Tibial artery (tissue), 4 donors: ENCODE data around the gene TXNIP.
A peak's percentile ranks its signal among the peaks of the same experiment; 100 is the strongest.

ENCODE experiments used
- DNase-seq, 2 donors: peaks; one replicate each; pipeline ENCODE4 v3.0.0-alpha.2; 2019
- H3K27ac ChIP-seq, 2 donors: fragments of 200-600 bp; sonication (generic) in 1 of 2; 1 replicate in 1 of 2; 2 replicates in 1 of 2; pipeline ENCODE4 v1.5.1; 2018 to 2019; ENCODE audit warnings: mild to moderate bottlenecking in 1 of 2
- H3K27me3 ChIP-seq, 2 donors: fragments of 200-600 bp; sonication (generic) in 1 of 2; one replicate each; pipeline versions ENCODE4 v1.5.1 to v1.6.0; 2016 to 2019
- H3K36me3 ChIP-seq, 3 donors: fragments of 200-600 bp; sonication (generic) in 2 of 3; one replicate each; pipeline ENCODE4 v1.5.1; 2016 to 2019; ENCODE audit warnings: mild to moderate bottlenecking in 2 of 3
- H3K4me1 ChIP-seq, 4 donors: fragments of 200-600 bp; sonication (generic) in 2 of 4; 1 replicate in 3 of 4; 2 replicates in 1 of 4; pipeline ENCODE4 v1.5.1; 2016 to 2019
- H3K4me3 ChIP-seq, 2 donors: fragments of 200-600 bp; sonication (generic) in 1 of 2; 1 replicate in 1 of 2; 2 replicates in 1 of 2; pipeline ENCODE4 v1.5.1; 2018 to 2019; ENCODE audit warnings: mild to moderate bottlenecking in 2 of 2
- H3K9me3 ChIP-seq, 3 donors: fragments of 200-600 bp; sonication (generic) in 1 of 3; one replicate each; pipeline ENCODE4 v1.5.1; 2016 to 2019
- intact Hi-C: fragments of 100-400 bp; cut with DNase I; formaldehyde crosslinking; loops from one replicate; pipeline ENCODE4 v1.15.0; 2023; ENCODE audit warnings: low total_unique reads
- TF ChIP-seq, protein P1 (sequence below), 2 experiments: fragments of 200-600 bp in 1 of 2; fragments of 450-650 bp in 1 of 2; IDR thresholded peaks; one replicate each; pipeline ENCODE4 v1.5.1; 2017 to 2019; ENCODE audit warnings: antibody characterized with exemption in 2 of 2, mild to moderate bottlenecking in 1 of 2, moderate library complexity in 1 of 2

The TXNIP gene

DNA sequence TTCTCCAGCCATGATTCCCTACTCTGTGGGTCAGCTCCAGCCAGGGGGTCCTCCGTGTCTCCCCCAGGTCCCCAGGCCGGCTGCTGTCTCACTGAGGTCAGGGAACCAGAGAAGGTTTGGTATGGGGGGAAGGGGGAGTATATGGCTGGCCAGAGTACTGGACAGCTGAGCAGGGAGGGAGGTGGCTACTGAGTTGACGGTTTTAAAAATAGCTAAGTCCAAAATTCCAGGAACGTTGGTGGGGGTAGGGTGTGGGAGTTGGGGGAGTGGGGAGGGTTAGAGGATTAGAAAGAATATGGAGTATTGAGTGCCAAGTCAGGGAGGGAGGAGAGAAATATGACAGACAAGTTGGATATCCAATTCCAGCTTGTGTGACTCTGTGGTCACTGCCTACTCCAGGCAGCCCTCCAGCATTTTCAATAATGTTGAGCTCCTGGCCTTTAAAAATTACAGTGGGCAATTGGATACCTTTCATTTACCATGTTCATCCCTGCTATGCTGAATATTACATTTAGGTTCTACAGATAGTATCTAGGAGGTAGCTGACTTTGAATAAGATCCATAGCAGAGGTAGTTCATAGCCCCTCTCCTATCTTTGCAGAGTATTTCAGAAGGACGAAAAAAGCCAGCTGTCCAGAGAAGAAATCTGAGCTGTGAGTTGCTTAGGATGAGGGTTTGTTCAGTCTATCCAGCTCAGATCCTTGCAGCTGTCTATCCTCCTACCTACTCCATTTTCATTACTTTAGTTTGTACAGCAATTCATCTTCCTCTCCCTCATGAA lies 25.4 kb upstream of the TXNIP start, which contains the start of gene HJV:
HJV (minus strand) TSS at position 114 of the 781 bp plus-strand sequence. CDS start 1,504 bp downstream, outside the sequence.
- intact Hi-C loops = no loop called here
- Histone ChIP-seq H3K36me3 (no peaks in the 10 kb centered on the region), H3K27ac (no peak within 1 kb of the TSS), H3K4me3 (no peak within 1 kb of the TSS), H3K27me3 (peaks cover 0 to 42% of the 10 kb centered on the region in 2 donors), H3K9me3 (no peaks in the 10 kb centered on the region), H3K4me1 (peaks cover 0 to 16% (median 8%) of the 10 kb centered on the region in 4 donors)
- TF ChIP-seq, protein P1, sequence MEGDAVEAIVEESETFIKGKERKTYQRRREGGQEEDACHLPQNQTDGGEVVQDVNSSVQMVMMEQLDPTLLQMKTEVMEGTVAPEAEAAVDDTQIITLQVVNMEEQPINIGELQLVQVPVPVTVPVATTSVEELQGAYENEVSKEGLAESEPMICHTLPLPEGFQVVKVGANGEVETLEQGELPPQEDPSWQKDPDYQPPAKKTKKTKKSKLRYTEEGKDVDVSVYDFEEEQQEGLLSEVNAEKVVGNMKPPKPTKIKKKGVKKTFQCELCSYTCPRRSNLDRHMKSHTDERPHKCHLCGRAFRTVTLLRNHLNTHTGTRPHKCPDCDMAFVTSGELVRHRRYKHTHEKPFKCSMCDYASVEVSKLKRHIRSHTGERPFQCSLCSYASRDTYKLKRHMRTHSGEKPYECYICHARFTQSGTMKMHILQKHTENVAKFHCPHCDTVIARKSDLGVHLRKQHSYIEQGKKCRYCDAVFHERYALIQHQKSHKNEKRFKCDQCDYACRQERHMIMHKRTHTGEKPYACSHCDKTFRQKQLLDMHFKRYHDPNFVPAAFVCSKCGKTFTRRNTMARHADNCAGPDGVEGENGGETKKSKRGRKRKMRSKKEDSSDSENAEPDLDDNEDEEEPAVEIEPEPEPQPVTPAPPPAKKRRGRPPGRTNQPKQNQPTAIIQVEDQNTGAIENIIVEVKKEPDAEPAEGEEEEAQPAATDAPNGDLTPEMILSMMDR (IDR thresholded peaks at IDR 0.05) = no peak
- no peak for DNase-seq

DNA sequence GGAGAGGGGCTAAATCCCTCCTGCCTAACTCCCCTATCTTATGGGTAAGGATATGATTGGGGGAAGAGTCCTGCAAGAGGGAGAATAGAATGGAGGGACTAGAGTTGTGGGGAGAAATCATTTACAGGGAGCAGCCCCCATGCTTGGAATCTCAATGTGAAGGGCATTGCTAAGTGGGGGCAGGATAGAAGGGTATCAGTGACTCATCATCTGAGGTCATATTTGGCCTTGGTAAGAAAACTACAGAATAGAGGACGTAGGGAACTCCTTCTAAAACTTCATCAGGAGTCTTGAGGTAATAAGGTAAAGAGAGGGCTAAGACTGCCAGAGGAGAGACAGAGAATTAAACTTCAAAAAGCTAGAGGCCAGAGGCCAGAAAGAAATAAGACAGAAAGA lies 24.7 kb upstream of the TXNIP start:
- DNase-seq = no peak
- Histone ChIP-seq H3K4me3 (no peak overlapping the region), H3K4me1 (peaks cover 0 to 16% (median 8%) of the 10 kb centered on the region in 4 donors), H3K27me3 (peaks cover 0 to 42% of the 10 kb centered on the region in 2 donors), H3K27ac (no peak overlapping the region), H3K36me3 (no peaks in the 10 kb centered on the region), H3K9me3 (no peaks in the 10 kb centered on the region)
- intact Hi-C loops = no loop called here
- TF ChIP-seq, protein P1 (IDR thresholded peaks at IDR 0.05) = no peak

GRCh38 chr1:146020058-146021049 lies 24.0 kb upstream of the TXNIP start:
- TF ChIP-seq, protein P1 (IDR thresholded peaks at IDR 0.05) = no peak
- no peaks in the 10 kb centered on the region for H3K36me3 ChIP-seq
- intact Hi-C loops = no loop called here
- H3K4me3 ChIP-seq = no peak overlapping the region
- H3K4me1 ChIP-seq = peaks cover 0 to 16% (median 8%) of the 10 kb centered on the region in 4 donors
- DNase-seq = no peak
- H3K27me3 ChIP-seq = peaks cover 0 to 42% of the 10 kb centered on the region in 2 donors
- no peaks in the 10 kb centered on the region for H3K9me3 ChIP-seq
- H3K27ac ChIP-seq = no peak overlapping the region

- H3K4me3 ChIP-seq = peak overlapping the region in 1 of 2 donors; percentile 40
- intact Hi-C loops = no loop called here
- no peaks in the 10 kb centered on the region for H3K36me3 ChIP-seq
- no peak overlapping the region for H3K27ac ChIP-seq
- TF ChIP-seq, protein P1 (IDR thresholded peaks at IDR 0.05) = no peak
- peaks cover 0 to 16% (median 8%) of the 10 kb centered on the region in 4 donors for H3K4me1 ChIP-seq
- H3K9me3 ChIP-seq = no peaks in the 10 kb centered on the region
- peaks cover 0 to 42% of the 10 kb centered on the region in 2 donors for H3K27me3 ChIP-seq
- DNase-seq = peak in 1 of 2 donors; percentile 19
These were observed 23.1 kb upstream of the TXNIP start for GRCh38 chr1:146019231-146020057.

GRCh38 chr1:146016891-146017290 lies 20.5 kb upstream of the TXNIP start:
- H3K27me3 ChIP-seq = peaks cover 0 to 32% of the 10 kb centered on the region in 2 donors
- intact Hi-C loops = no loop called here
- no peak for DNase-seq
- H3K27ac ChIP-seq = no peak overlapping the region
- H3K36me3 ChIP-seq = no peaks in the 10 kb centered on the region
- TF ChIP-seq, protein P1 (IDR thresholded peaks at IDR 0.05) = no peak
- no peaks in the 10 kb centered on the region for H3K9me3 ChIP-seq
- H3K4me1 ChIP-seq = peaks cover 0 to 16% (median 8%) of the 10 kb centered on the region in 4 donors
- no peak overlapping the region for H3K4me3 ChIP-seq
